Raji (cell line): ENCODE data around the gene EDNRA.

ENCODE experiments used
- POLR2A ChIP-seq: IDR thresholded peaks from 2 replicates; pipeline ENCODE4 v1.6.1; 2011; ENCODE audit warnings: low read depth, low read length, control low read depth; ENCODE audit not compliant: insufficient read depth

EDNRA gene

GRCh38 chr4:147480891-147481576 lies at the start of gene EDNRA:
Gene EDNRA (plus strand): TSS chr4:147481097. CDS start chr4:147485682, 4,585 bp downstream.
- TF ChIP-seq POLR2A: no peak

DNA sequence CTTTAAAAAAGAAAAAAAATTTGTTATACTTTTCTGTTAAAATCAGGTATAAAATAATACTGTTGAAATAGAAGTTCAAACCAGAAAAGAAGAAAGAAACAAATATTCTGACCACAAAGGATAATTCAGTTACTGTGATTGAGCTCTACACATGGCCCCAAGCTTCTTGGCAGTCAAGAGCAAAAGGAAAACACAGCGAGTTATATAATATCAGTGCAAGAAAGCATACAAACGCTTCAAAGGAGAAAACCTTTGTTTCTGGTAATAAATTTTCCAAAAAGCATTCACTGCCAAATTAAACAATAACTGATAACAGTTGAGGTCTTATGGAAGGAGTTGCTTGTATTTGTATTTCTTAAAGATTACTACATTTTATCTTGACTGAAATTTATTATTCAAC lies 40.5 kb upstream of the EDNRA start:
- no peak for TF ChIP-seq POLR2A

DNA sequence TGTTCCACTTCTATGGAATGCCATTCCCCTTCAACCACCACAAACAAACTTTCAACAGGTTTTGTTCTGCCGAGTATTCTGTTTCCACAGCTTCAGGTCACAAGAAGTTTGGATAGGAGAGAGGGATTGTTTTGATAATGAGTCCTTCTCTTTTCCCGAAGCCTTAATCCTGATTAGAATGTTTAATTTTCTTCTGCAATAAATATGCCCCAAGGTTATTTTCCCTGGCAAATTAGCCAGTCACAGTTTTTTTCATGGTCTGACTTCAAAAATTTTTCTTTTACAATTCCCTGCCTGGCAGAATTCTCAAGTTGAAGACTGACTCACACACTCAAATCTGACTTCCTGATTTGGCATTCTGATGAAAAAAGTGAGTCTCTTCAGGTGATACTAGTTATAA lies 33.1 kb upstream of the EDNRA start:
- TF ChIP-seq POLR2A: no peak

DNA sequence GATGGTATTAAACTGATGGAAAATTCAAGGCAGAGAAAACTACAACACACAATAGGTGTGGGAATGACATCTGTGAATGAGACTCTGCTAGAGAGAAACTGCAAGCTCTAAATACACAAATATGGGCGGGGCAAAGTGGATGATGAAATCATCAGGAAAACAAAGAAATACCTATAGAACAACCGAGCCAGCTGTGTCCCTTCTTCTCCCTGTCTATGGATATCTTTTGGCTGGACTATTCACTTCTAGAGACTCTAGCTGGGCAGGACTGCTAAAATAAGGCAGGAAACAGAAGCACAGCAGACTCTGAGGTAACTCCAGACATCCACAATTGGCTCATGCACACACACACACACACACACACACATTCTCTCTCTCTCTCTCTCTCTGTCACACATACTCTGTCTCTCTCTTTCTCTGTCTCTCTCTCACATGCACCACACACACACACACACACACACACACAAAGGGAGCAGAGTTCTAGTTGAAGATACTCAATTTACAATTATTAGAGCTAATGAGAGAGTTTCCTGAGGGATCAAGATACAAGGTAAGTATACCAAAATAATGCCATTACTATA lies 27.2 kb upstream of the EDNRA start:
- TF ChIP-seq POLR2A: no peak

GRCh38 chr4:147456706-147457105 lies 24.2 kb upstream of the EDNRA start:
- TF ChIP-seq POLR2A: no peak

- TF ChIP-seq POLR2A: no peak
Observed at GRCh38 chr4:147461161-147461560, 19.7 kb upstream of the EDNRA start.

- TF ChIP-seq POLR2A: no peak
Observed at GRCh38 chr4:147463065-147463464, 17.8 kb upstream of the EDNRA start.

DNA sequence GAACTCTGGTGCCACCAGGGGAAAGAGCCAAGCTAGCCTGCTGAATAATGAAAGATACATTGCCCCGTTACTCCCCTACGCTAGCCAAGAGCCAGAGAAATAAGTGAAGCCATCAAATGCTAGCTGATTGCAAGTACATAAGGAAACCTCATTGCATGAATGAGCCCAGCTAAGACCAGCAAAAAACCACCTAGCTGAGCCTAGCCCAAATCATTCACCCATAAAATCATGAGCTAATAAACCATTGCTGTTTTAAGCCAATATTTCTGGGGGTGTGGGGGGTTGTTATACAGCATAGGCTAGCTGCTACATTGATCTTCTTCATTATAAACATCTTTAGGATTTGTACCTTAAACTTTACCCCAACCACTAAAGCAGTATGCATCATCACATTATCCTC lies 15.4 kb upstream of the EDNRA start:
- TF ChIP-seq POLR2A: no peak

GRCh38 chr4:147477439-147477838 lies 3.5 kb upstream of the EDNRA start:
- TF ChIP-seq POLR2A: no peak

DNA sequence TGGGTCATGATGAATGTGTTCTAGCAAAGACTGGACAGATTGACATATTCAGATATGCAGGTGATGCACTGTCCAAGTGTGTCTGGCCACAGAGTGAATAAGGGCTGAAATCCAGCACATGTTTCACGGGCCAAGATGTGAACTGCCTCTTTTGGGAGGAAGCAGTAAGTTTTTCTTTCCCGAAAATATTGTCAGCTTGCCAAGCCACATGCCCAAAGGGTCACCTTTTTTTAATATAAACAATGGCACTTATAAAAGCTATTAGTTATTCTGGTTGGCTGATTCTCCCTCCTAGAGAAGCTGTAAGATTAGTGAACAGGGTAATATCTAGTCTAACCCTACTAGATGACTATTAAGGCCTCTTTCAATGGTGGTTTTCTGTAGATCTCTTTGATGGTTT lies 1.5 kb upstream of the EDNRA start:
- no peak for TF ChIP-seq POLR2A

DNA sequence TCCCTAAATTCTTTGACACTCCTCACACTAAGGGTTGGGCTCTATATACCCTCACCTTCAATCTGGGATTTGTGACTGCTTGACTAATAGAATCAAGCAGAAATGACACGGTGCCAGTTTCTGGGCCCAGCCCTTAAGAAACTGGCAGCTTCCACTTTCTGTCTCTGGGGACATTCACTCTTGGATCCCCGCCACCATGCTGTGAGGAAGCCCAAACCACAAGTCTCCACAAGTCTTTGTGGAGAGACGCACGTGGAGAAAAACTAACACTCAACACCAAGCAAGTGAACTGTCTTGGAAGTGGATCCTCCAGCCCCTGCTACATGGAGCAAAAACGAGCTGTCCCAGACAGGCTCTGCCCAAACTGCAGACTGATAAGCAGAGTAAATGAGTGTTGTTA lies 1.1 kb upstream of the EDNRA start:
- TF ChIP-seq POLR2A: no peak

DNA sequence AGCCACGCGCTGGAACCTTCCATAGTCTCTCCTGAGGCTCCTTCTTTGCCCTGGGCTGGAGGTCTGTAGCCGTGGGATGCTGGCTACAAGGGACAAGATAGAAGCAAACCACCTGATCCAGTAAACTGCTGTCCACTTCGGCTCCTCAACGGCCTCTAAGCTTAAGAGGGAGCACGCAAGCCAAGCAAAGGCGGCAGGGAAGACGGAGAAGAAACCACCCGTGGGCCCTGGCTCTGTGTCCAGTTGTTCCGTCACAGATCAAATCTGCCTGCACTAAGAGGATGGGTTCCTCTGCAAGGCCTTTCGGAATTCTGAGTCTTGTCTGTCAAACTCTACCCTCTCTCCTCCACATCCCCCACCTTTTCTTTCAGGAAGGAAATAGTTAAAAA lies 401 bp upstream of the EDNRA start:
- TF ChIP-seq POLR2A: no peak

DNA sequence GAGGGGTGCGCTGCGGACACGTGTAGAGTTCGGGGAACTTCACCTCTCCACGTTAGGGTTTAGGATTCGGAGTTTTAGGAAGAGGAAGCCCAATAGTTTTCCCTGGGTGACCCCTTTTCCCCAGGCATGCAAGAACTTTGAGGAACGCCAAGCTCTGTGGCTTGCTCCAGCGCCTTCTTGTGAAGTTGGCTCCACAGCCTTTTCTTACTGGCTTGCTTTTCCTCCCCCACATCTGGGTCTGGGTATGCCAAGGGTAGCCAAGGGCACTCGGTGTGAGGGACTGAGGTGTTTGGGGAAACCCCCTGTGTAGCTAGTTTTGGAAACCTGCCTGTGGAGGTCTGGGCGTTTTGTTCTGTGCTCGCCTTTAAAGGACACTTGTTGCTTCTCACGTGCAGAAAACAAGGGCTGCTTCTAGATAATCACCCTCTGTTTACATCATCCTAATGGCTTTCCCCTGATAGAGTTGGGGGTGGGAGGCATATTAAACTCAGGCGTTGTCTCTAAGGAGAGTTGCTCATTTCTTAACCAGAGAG lies 746 bp downstream of the EDNRA start:
- no peak for TF ChIP-seq POLR2A

GRCh38 chr4:147482281-147482680 lies 1.4 kb downstream of the EDNRA start:
- no peak for TF ChIP-seq POLR2A

DNA sequence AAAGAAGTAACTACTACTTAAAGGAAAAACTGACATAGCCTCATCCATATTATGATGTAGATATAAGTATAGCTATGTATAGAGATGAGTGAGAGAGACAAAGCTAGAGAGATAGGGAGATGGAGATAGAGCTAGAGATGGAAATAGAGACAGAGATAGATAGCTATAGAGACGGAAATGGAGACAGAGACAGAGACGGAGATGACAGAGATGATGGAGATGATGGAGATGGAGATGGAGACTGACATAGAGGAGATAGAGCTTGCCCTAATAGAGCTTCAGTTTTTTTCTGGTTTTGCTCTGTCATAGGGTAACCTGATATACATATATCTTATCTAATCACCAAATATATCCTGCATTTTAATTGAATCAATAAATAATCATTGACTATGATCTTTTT lies 4.3 kb downstream of the EDNRA start:
- TF ChIP-seq POLR2A: no peak

DNA sequence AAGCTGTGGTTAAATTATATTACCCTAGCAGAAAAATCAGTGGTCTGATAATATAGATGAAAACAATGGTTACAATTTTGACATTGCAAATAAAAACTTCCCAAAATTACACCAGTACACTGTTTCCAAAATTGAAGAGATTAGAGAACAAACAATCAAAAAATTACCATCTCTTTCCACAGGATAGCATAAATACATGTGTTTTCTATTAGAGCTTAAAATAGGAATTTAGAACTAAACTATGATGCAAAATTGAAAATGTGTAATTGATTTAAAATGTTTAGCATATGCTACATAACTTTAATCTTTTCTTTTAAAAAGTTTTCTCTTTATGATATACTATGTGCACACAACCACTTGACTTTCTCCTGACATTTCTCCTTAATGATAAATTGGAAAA lies 6.7 kb downstream of the EDNRA start:
- no peak for TF ChIP-seq POLR2A

- TF ChIP-seq POLR2A: no peak
Observed at GRCh38 chr4:147488556-147488955, 7.7 kb downstream of the EDNRA start.
